ENCODE measurements around the gene CEP78.
"Not testable (repeated sequence)": the region's sequence is repeated elsewhere in the genome, so short reads cannot be mapped to it uniquely, and the experiment has no call there.

CEP78 gene, protein sequence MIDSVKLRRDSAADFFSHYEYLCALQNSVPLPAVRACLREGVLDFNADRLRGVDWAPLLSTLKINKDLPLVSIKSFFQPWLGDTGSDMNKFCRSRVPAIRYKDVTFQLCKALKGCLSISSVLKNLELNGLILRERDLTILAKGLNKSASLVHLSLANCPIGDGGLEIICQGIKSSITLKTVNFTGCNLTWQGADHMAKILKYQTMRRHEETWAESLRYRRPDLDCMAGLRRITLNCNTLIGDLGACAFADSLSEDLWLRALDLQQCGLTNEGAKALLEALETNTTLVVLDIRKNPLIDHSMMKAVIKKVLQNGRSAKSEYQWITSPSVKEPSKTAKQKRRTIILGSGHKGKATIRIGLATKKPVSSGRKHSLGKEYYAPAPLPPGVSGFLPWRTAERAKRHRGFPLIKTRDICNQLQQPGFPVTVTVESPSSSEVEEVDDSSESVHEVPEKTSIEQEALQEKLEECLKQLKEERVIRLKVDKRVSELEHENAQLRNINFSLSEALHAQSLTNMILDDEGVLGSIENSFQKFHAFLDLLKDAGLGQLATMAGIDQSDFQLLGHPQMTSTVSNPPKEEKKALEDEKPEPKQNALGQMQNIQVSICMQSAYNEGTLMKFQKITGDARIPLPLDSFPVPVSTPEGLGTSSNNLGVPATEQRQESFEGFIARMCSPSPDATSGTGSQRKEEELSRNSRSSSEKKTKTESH

GRCh38 chr9:78235762-78236550, at the start of gene CEP78:
CEP78 (plus strand) TSS chr9:78236075; CDS start chr9:78236351, 276 bp downstream.
- DNase-seq (ENCODE audit: low read depth), result peak; percentile 81

DNA sequence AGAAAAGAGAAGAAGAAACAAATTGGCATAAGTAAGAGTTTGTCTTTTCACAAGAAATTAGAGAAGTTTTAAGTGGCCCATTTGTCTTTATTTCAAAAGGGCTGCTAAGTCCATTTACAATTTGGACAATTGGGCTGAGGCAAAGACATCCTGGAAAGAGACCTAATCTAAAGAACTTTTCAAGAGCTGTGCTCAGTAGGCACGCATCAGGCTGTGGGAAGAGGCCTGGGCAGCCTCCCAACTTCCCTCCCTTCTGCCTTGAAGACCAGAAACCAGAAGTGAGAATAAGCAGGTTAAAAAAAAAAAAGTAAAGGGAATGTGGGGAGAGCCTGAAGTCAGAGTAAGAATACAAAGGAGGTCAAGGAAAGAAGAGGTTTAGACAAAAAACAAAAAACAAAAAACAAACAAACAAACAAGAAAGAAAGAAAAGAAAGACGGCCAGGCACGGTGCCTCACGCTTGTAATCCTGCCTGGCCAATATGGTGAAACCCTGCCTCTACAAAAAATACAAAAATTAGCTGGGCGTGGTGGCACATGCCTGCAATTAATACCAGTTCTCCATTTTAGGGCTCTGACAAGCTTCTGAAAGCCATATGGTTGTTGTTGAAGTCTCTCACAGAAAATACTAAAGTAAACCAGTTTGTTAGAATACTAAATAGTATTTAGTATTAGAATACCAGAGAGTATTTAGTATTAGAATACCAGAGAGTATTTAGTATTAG, 48.0 kb upstream of the CEP78 start:
- no peak for DNase-seq (ENCODE audit: low read depth)

- DNase-seq (ENCODE audit: low read depth), result no peak
These were observed 47.3 kb upstream of the CEP78 start for GRCh38 chr9:78188594-78188993.

DNA sequence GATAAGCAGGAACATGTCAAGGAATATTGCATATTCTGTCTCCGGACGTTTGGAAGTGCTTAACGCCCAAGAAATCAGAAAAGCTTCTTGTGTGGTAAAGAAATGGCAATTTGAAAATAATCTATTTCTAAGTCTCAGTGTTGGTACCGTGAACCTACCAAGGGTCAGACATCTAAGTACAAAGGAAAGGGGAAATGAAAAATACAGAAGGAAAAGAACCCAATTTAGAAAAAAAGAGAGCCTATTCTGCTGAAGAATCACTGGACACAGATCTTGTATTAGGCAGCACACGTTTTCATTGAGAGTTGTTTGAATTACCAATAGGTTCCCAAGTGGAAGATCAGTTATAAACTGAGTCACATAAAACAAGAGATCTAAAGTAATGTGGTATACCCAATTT, 46.9 kb upstream of the CEP78 start:
- no peak for DNase-seq (ENCODE audit: low read depth)

DNA sequence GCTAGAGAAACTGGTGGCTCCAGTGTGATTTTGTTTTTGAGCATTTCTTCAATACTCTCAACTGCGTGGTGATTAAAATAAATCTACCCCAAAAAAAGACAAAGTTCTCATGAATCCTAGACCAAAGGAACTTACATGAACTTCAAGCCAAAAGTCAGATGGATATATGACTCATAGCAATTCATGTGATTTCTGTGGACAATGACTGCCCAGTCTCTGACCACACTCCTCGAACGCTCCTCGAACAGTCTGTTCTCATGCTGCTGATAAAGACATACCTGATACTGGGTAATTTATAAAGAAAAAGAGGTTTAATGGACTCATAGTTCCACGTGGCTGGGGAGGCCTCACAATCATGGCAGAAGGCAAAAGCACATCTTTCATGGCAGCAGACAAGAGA, 46.4 kb upstream of the CEP78 start:
- no peak for DNase-seq (ENCODE audit: low read depth)

DNA sequence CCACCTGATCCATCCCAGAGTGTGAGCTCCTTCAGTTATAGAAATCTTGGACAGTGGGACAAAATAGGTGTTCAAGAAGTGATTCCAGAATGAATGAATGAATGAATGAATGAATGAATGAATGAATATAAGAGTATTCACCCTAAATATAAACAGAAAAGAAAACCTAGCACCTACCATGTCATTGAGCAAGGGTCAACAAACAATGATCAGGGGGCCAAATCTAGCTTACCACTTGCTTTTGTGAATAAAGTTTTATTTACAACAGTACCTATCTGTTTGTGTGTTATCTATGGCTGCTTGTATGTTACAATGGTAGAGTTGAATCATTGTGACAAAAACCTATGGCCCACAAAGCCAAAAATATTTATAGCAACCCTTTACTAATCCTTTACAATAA, 43.9 kb upstream of the CEP78 start:
- no peak for DNase-seq (ENCODE audit: low read depth)

DNA sequence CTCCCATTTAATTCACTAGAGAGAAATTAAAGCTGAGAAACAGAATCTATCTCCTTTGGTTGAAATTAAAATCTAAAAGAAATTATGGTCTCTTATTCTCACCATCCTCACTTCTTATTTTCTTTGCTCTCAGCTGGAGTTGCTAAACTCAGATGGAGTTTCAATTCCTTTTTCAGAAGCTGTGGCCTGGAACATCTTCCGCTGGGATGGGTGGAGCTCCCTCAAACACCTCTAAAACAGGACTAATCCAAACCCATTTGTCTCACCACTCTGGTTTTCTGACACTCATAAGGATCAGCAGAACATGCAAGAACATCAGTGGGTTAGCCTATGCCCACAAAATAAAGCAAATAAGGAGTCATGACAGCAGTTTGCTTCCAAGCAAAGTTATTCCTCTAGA, 39.6 kb upstream of the CEP78 start:
- no peak for DNase-seq (ENCODE audit: low read depth)

- DNase-seq (ENCODE audit: low read depth), result not testable (repeated sequence)
These were observed 34.6 kb upstream of the CEP78 start for GRCh38 chr9:78201158-78201777.

DNA sequence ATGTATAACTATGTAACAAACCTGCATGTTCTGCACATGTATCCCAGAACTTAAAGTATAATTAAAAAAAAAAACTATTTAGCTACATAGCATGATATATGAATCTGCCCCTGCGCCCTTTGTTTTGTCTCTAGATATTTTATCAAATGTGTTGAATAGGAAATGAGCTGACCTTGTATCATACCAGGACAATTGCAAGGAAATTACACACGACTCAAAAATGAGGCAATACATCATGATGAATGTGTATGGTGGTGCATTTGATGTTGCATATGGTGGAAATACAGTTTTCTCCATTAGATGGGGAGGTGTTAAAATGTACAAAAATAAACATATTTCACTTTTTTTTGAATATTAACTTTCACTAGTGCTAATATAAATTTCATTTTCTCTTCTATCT, 28.6 kb upstream of the CEP78 start:
- no peak for DNase-seq (ENCODE audit: low read depth)

- no peak for DNase-seq (ENCODE audit: low read depth)
These were observed 28.0 kb upstream of the CEP78 start for GRCh38 chr9:78207901-78208300.

- DNase-seq (ENCODE audit: low read depth), result no peak
These were observed 26.7 kb upstream of the CEP78 start for GRCh38 chr9:78209127-78209526.

DNA sequence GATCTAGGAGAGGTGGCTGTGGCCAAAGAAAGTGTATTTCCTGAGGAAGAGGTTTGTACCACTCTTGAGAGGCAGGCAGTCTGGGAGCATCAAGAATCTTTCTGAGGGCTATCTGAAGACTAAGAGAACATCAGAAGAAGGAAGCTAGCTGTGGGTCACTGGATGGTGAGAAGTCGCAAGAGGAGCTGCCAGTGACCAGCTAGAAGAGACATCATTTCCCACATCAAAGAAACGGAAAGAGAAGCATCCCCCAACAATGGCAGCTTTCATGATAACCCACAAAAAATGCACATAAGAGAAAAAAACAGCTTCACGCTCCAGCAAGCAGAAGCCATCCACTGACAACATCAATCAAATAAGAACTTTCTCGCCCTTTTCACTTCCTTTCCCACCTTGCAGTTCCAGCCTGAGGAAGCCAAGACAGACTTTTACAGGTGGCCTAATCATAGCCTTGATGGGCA, 25.0 kb upstream of the CEP78 start:
- no peak for DNase-seq (ENCODE audit: low read depth)

GRCh38 chr9:78212868-78213267, 23.0 kb upstream of the CEP78 start:
- no peak for DNase-seq (ENCODE audit: low read depth)

- no peak for DNase-seq (ENCODE audit: low read depth)
These were observed 22.2 kb upstream of the CEP78 start for GRCh38 chr9:78213712-78214111.

DNA sequence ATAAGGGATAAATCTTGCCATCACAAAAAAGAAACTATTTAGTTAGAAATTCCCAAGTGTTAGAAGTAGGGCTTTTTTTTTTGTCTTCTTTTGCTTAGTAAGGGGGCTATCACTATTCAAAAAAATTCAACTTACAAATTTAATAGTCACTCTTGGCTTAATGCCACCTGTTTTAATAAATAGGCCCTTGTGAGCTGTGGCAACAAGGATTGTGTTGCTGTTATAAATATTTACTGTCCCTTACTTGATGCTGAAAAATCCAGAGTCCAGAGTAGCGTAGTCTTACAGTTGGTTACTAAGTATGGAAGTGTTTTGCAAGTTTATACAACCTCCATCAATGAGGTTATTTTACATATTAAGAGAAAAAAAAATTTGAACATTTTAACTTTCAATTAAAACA, 21.4 kb upstream of the CEP78 start:
- DNase-seq (ENCODE audit: low read depth), result no peak

- DNase-seq (ENCODE audit: low read depth), result no peak
These were observed 20.2 kb upstream of the CEP78 start for GRCh38 chr9:78215706-78216105.

DNA sequence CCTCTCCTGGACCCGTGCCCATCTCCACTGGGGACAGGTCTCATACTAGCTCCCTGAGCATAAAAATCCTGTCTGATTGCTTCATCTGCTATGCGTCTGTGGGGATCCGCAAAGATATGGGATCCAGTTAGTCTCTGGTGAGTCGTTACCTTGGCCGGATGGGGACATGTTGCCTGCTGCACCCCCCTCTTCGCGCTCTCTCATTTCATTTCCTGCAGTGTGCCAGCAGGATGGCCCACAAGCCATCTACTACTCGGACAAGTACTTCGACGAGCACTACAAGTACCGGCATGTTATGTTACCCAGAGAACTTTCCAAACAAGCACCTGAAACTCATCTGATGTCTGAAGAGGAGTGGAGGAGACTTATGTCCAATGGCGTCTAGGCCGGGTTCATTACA, 17.0 kb upstream of the CEP78 start:
- no peak for DNase-seq (ENCODE audit: low read depth)

DNA sequence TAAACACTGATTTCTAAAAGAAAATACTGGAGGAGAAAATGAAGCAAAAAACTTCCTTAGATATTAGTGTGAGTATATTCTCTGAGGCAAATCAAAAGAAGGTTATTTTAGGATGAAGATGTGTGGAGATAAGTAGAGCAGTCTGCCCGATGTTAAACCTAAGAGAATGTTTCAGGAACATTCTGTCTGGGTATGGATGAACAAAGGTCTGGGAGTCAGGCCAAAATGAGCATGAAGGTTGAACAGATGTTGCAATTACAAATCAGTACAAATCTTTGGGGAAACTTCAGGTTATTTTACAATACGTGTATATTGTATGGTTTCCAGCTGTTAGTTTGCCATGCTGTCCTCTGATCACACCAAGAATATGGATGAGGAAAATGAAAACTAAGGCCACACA, 14.4 kb upstream of the CEP78 start:
- no peak for DNase-seq (ENCODE audit: low read depth)

DNA sequence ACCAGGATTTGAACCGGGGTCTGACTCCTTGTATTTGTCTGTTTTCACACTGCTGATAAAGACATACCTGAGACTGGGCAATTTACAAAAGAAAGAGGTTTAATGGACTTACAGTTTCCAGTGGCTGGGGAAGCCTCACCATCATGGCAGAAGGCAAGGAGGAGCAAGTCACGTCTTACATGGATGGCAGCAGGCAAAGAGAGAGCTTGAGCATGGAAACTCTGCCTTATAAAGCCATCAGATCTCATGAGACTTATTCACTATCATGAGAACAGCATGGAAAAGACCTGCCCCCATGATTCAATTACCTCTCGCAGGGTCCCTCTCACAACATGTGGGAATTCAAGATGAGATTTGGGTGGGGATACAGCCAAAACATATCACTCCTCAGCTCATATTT, 14.0 kb upstream of the CEP78 start:
- not testable (repeated sequence) for DNase-seq (ENCODE audit: low read depth)

DNA sequence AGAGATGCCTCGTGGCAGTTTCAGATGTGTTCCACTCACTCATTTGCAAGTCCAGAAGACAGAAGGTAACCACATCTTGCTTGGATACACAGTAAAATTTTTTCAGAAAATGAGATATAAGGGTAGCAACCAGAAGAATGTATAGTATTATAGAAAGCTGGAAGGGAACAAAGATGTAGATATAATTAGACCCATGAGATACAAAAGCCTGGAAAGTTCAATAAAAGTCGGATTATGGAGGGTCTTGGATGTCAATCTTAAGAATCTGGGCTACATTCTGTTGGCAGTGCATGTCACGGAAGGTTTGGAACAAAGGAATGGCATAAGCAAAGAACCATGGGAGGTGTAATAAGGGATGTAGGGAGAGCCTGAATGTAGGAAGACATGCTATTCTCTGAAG, 5.1 kb upstream of the CEP78 start:
- DNase-seq (ENCODE audit: low read depth), result no peak

DNA sequence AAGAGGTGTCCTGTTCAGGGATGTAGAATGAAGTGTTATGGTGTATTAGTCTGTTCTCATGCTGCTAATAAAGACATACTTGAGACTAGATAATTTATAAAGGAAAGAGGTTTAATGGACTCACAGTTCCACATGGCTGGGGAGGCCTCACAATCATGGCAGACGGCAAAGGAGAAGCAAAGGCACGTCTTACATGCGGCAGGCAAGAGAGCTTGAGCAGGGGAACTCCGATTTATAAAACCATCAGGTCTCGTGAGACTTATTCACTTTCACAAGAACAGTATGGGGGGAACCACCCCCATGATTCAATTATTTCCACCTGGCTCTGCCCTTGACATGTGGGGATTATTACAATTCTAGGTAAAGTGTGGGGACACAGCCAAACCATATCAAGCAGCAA, 3.4 kb upstream of the CEP78 start:
- not testable (repeated sequence) for DNase-seq (ENCODE audit: low read depth)

- DNase-seq (ENCODE audit: low read depth), result no peak
These were observed 1.1 kb upstream of the CEP78 start for GRCh38 chr9:78234810-78235209.

All from stimulated activated CD8-positive, alpha-beta memory T cell treated with anti-CD3 and anti-CD28 coated beads, Interleukin-7, amount 100 ng/mL, for 24 hours (primary cell).